HG03196 (cell line): ENCODE data around the gene MARCO.
"Not testable (repeated sequence)": the region's sequence is repeated elsewhere in the genome, so short reads cannot be mapped to it uniquely, and the experiment has no call there.

Experiments
- ATAC-seq: cut with Tn5 transposase; IDR thresholded peaks from one replicate; pipeline ENCODE4 v1.9.1; 2021; ENCODE audit not compliant: unreplicated experiment

The MARCO gene

GRCh38 chr2:119029297-119029696 lies 87.3 kb downstream of the MARCO start:
- ATAC-seq: no peak

GRCh38 chr2:119037922-119038321 lies 95.9 kb downstream of the MARCO start:
- not testable (repeated sequence) for ATAC-seq

GRCh38 chr2:119040730-119041129 lies 98.7 kb downstream of the MARCO start:
- ATAC-seq: no peak
